ENCODE data around the gene OMP.

The OMP gene

GRCh38 chr11:77068457-77069335 lies 33.9 kb upstream of the OMP start:
- in situ Hi-C loops (cut with MboI; ENCODE audit: low sequenced_read_pairs) = no loop called here

GRCh38 chr11:77069336-77069968 lies 33.2 kb upstream of the OMP start:
- in situ Hi-C loops (cut with MboI; ENCODE audit: low sequenced_read_pairs) = no loop called here

GRCh38 chr11:77069969-77070582 lies 32.6 kb upstream of the OMP start:
- in situ Hi-C loops (cut with MboI; ENCODE audit: low sequenced_read_pairs) = no loop called here

GRCh38 chr11:77071077-77071476 lies 31.6 kb upstream of the OMP start:
- in situ Hi-C loops (cut with MboI; ENCODE audit: low sequenced_read_pairs) = no loop called here

- in situ Hi-C loops (cut with MboI; ENCODE audit: low sequenced_read_pairs) = no loop called here
Observed at GRCh38 chr11:77071671-77072605, 30.7 kb upstream of the OMP start.

- in situ Hi-C loops (cut with MboI; ENCODE audit: low sequenced_read_pairs) = no loop called here
Observed at GRCh38 chr11:77072851-77073327, 29.8 kb upstream of the OMP start.

GRCh38 chr11:77073328-77074001 lies 29.2 kb upstream of the OMP start:
- in situ Hi-C loops (cut with MboI; ENCODE audit: low sequenced_read_pairs) = no loop called here

GRCh38 chr11:77074205-77074604 lies 28.4 kb upstream of the OMP start:
- in situ Hi-C loops (cut with MboI; ENCODE audit: low sequenced_read_pairs) = no loop called here

- in situ Hi-C loops (cut with MboI; ENCODE audit: low sequenced_read_pairs) = no loop called here
Observed at GRCh38 chr11:77074626-77075221, 27.9 kb upstream of the OMP start.

GRCh38 chr11:77075425-77075905 lies 27.2 kb upstream of the OMP start:
- in situ Hi-C loops (cut with MboI; ENCODE audit: low sequenced_read_pairs) = no loop called here

- in situ Hi-C loops (cut with MboI; ENCODE audit: low sequenced_read_pairs) = no loop called here
Observed at GRCh38 chr11:77079666-77080065, 23.0 kb upstream of the OMP start.

- in situ Hi-C loops (cut with MboI; ENCODE audit: low sequenced_read_pairs) = no loop called here
Observed at GRCh38 chr11:77080643-77081210, 21.9 kb upstream of the OMP start.

GRCh38 chr11:77081381-77081851 lies 21.2 kb upstream of the OMP start:
- in situ Hi-C loops (cut with MboI; ENCODE audit: low sequenced_read_pairs) = no loop called here

- in situ Hi-C loops (cut with MboI; ENCODE audit: low sequenced_read_pairs) = no loop called here
Observed at GRCh38 chr11:77081976-77082836, 20.4 kb upstream of the OMP start.

GRCh38 chr11:77082838-77083565 lies 19.6 kb upstream of the OMP start:
- in situ Hi-C loops (cut with MboI; ENCODE audit: low sequenced_read_pairs) = no loop called here

GRCh38 chr11:77083566-77084245 lies 18.9 kb upstream of the OMP start:
- in situ Hi-C loops (cut with MboI; ENCODE audit: low sequenced_read_pairs) = no loop called here

All from HL-60/S4 treated with retinoic acid at 250 ng/mL for 4 days and 3 days (cell line).